HL-60/S4 treated with retinoic acid at 250 ng/mL for 4 days and 3 days (cell line): ENCODE results near the gene PCSK6.

ENCODE experiments used
- in situ Hi-C: fragments of 300-500 bp; cut with MboI; formaldehyde crosslinking; loops from 2 replicates; pipeline ENCODE4 v1.7.0; 2022; ENCODE audit warnings: low sequenced_read_pairs

The PCSK6 gene

GRCh38 chr15:101489599-101490407 is at the start of gene PCSK6:
Gene PCSK6 (minus strand): TSS chr15:101489707. CDS start chr15:101489670, 37 bp downstream.
- in situ Hi-C loops = no loop called here

DNA sequence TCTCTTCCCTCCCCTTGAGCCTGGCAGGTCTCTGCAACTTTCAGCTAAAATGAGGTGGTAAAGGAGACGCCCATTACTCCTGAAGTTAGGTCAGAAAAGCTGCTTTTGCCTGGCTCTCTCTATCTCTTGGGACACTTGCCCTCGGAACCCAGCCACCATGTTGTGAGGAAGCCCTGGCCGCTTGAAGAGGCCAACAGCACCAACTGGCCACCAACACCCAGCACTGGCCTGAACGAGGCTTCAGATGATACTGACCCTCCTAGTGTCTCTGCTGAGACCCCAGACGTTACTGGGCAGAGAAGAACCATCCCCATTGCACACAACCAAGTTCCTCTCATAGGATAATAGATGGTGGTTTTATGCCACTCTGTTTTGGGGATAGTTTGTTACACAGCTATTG is 49.5 kb upstream of the PCSK6 start:
- in situ Hi-C loops = no loop called here

DNA sequence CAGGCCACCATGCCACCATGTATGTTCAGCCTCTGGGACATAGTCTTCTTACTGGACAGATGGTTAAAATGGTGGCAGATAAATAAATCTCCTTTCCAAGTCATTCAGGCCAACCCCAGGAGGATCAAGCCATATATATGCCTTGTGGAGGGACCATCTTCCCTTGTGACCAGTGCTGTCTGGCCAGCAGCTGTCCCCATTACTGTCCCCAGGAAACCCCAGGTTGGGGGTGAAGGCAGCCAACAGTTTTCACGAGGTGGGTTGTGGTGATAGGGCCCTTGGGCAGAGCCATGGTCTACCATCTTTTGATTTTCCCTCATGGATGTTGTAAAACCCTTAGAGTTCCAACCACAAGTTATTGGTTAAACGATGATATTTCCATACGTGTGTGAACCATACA is 48.7 kb upstream of the PCSK6 start:
- in situ Hi-C loops = no loop called here

- in situ Hi-C loops = no loop called here
Measured at GRCh38 chr15:101537483-101538080, 48.1 kb upstream of the PCSK6 start.

- in situ Hi-C loops = no loop called here
Measured at GRCh38 chr15:101536875-101537405, 47.4 kb upstream of the PCSK6 start.

GRCh38 chr15:101536166-101536874 is 46.8 kb upstream of the PCSK6 start:
- in situ Hi-C loops = no loop called here

- in situ Hi-C loops = no loop called here
Measured at GRCh38 chr15:101535170-101535902, 45.8 kb upstream of the PCSK6 start.

DNA sequence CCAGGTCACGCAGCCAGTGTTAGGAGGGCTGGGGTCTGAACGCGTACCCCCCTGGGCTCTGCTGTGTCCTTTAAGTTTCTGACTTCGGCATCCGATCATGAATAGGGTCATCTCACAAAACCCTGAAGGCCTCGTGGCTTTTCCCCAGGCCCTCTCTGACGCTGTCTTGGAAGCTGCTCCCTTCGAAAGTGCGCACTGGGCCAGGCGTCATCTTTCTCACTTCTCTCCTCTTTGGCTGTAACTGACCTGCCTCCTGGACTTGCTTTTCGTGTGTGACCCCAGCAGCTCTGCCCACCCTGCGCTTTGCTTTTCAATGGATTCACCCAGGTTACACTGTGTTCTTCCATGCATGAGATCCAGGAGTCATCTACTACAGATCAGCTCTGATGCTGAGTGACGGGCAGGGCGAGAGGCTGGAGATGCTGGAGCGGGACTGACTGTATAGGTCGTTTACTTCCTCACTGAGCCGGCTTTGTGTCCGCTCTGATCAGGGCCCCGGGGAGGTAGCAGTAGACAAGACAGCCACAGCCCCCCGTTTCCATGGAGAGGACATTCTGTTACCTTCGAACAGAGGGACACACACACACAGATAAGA is 45.0 kb upstream of the PCSK6 start:
- in situ Hi-C loops = no loop called here

DNA sequence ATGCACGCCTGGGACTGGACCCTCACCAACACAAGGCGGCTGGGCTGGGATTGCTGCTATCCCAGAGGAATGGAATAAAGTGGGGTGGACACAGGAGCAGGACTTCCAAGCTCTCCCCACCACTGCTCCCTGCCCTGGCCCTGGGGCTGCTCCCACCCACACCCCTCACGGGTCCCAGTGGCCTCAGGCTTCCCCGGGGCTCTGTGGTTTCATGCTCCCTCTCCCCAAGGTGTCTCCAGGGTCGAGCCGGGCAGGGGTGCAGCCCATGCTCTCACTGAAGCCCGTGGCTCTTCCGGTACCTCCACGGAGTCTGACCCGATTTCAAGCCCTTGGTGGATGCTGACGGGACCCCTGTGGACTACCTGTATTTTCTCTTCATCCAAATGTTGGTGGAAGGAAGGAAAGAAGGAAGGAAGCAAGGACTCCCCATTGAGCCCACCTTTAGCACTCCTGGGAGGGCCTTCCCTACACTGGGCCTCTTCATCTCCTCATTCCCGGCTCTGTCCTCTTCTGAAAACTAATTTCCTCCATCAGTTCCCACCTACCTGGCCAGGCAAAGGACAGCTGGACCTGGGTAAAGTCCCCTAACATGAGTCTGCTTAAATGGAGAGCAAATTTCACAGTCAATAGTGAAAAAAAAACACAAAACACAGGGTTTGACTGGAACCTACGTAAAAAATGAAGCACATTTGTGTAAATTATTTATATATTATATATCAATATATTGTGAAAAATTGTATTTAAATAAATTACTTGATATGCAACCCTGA is 44.0 kb upstream of the PCSK6 start:
- in situ Hi-C loops = no loop called here

- in situ Hi-C loops = no loop called here
Measured at GRCh38 chr15:101532865-101533264, 43.4 kb upstream of the PCSK6 start.

GRCh38 chr15:101531170-101531569 is 41.7 kb upstream of the PCSK6 start:
- in situ Hi-C loops = no loop called here

DNA sequence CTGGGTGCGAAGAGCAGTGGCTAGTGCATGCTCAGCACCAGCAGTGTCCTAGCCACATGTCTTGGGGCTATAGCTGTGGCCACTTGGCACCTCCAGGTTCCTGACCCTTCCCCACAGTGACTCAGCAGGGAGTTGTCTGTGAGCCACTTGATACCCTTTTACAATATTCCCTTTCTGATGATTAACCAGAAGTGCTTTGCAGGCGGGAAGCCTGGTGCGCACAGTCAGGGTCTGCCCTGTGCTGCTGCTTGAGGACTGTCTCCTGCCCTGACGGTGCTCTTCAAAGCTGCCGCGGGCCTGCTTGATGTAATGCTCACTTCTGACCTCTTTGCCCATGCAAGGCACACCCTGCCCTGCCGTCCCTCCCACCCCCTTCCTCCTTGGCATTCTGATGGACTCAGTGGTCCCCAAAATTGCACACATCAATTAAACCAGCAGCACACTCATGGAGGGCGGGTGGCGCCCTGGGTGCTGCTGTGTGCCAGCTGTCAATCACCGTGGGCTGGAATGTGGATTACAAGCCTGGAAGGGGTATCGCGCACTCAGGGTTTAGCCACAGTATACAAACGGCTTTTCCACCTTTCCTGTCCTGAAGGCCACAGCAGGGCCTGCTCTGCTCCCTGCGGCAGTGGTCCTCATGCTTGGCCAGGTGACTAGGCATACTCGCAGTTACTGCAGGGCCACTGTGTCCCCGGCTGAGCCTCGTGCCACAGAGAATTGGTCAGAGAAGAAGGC is 40.9 kb upstream of the PCSK6 start:
- in situ Hi-C loops = no loop called here

GRCh38 chr15:101528917-101529299 is 39.4 kb upstream of the PCSK6 start:
- in situ Hi-C loops = no loop called here

GRCh38 chr15:101528108-101528916 is 38.8 kb upstream of the PCSK6 start:
- in situ Hi-C loops = no loop called here

GRCh38 chr15:101526890-101527289 is 37.4 kb upstream of the PCSK6 start:
- in situ Hi-C loops = no loop called here

DNA sequence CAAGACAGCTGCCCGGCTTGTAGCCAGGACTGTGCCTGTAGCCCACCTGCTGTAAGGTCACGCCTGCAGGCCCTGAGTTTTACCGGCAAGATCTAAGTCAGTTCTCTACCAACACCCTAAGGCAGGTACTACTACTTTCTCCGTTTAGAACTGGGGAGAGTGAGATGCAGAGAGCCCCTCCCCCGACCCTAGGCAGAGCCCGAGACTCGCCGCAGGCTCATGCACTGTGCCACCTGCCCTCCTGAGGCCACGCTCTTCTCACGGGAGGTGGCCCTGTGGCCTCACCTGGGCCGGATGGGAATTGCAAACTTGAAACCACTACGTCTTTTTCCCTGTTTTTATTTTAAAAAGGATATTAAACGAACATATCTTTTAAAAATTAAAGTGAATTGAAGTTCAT is 36.9 kb upstream of the PCSK6 start:
- in situ Hi-C loops = no loop called here

- in situ Hi-C loops = no loop called here
Measured at GRCh38 chr15:101526021-101526420, 36.5 kb upstream of the PCSK6 start.

GRCh38 chr15:101525087-101525669 is 35.7 kb upstream of the PCSK6 start:
- in situ Hi-C loops = no loop called here
